ENCODE measurements around the gene MMP24.

Gene MMP24

DNA sequence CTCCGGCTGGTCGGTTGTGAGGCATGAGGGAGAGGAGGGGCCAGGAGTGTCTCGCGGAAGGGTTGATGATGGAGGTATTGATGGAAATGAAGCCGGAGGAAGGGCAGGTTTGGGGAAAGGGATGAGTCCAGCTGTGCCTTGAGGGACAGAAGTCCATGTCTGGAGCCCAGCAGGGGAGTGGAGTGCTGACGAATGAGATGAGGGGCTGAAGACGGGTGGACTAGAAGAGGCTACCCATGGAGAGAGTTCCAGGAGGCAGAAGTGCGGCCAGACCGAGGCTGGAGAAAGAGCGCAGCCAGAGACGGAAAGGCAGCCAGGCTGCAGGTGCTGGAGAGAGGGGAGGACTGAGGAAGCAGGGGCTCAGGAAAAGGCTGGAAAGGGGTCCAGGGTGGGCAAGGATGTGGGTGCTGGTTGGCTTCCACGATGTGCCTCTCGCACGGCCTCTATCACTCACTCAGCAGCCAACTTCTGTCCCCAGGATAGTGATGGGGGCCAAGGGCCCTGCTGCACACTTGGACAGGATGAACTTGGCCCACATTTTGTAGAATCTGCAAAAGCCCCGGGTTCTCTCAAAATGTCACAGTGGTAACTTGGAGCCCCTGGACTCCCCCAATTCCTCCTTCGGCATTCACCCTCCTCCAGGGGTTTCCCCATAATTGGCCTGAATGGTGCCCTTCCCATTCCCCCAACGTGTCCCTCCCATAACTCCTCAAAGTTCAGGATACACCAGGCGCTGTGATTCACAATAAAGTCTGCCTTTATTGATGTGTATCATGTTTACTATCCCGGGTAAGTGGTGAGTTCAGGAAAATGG, 58.7 kb downstream of the MMP24 start:
- DNase-seq (ENCODE audit: low spot score): no peak
- TF ChIP-seq, protein P1, sequence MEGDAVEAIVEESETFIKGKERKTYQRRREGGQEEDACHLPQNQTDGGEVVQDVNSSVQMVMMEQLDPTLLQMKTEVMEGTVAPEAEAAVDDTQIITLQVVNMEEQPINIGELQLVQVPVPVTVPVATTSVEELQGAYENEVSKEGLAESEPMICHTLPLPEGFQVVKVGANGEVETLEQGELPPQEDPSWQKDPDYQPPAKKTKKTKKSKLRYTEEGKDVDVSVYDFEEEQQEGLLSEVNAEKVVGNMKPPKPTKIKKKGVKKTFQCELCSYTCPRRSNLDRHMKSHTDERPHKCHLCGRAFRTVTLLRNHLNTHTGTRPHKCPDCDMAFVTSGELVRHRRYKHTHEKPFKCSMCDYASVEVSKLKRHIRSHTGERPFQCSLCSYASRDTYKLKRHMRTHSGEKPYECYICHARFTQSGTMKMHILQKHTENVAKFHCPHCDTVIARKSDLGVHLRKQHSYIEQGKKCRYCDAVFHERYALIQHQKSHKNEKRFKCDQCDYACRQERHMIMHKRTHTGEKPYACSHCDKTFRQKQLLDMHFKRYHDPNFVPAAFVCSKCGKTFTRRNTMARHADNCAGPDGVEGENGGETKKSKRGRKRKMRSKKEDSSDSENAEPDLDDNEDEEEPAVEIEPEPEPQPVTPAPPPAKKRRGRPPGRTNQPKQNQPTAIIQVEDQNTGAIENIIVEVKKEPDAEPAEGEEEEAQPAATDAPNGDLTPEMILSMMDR (IDR thresholded peaks at IDR 0.05; ENCODE audit: extremely low read depth, insufficient read depth, missing control alignments): no peak
- in situ Hi-C loops (cut with MboI; ENCODE audit: low pct_unique_long_range_greater_than_20kb, low sequenced_read_pairs, unreplicated experiment): no loop called here

DNA sequence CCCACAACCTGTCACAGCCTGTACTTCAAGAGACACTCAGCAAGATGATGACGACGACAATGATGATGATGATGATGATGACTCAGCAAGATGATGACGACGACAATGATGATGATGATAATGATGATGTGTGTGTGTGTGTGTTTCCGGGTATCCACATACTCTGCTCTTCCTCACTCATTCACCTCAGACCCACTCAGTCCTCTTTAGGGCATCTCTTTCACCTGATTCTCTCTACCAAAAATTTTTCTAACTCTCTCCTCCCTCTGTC, 59.3 kb downstream of the MMP24 start:
- TF ChIP-seq, protein P1 (IDR thresholded peaks at IDR 0.05; ENCODE audit: extremely low read depth, insufficient read depth, missing control alignments): no peak
- DNase-seq (ENCODE audit: low spot score): no peak
- in situ Hi-C loops (cut with MboI; ENCODE audit: low pct_unique_long_range_greater_than_20kb, low sequenced_read_pairs, unreplicated experiment): no loop called here

DNA sequence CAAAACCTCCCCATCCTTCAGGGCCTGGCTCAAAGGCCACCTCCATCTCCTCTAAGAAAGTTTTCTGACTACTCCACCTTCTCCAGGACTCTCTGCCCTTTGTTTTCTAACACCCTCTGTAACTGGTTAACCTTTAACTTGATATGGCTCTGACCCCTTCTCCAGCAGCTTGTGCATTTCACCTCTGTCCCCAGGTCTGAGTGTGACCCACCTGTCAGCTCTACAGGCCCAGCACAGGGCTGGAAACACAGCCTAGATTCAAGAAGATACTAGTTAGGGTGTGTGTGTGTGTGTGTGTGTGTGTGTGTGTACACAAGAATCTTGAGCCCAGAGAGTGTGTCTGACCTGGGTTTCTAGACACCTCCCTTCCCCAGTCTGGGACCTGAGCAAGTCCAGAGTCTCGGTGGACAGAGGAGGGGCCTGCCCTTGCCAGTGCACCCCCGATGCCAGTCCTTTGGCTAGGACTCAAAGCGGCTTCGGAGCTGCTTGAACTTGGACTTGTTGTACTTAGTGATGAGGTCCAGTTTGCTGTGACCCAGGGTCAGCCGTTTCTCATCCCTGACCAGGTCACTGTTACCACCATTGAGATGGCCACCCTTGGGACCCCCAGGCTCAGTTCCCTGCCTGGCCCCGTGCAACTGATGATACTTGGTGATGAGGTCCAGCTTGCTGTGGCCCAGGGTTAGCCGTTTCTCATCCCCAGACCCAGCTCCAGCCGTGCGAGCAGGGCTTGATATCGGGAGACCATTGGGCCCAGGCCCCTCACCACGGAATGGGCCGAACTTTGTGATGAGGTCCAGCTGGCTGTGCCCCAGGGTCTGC, 59.8 kb downstream of the MMP24 start:
- no peak for DNase-seq (ENCODE audit: low spot score)
- TF ChIP-seq, protein P1 (IDR thresholded peaks at IDR 0.05; ENCODE audit: extremely low read depth, insufficient read depth, missing control alignments): no peak
- in situ Hi-C loops (cut with MboI; ENCODE audit: low pct_unique_long_range_greater_than_20kb, low sequenced_read_pairs, unreplicated experiment): no loop called here

DNA sequence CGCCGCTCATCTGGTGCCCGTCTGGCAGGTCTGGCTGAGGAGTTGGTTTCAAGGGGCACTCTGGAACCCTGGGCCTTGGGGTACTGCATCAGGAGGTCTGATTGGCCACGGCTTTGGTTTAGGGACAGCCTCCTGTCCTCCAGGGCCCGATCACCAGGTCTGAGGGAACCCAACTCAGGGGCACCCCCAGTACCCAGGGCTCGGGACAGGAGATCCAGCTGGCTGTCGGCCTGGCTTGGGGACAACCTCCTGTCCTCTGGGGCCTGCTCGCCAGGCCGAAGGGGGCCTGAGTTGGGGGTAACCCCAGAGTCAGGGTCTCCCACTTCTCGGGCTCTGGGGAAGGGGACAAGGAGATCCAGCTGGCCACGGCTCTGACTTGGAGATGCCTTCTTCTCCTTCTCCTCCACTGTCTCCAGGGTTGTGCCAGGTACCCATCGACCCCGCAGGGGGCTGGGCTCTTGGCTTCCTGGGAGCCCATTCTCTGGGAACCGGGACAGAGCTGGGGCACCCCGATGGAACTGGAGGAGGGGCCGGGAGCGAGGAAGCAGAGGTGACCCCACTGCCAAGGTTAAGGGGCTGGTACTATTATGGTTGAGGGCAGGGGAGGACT, 60.5 kb downstream of the MMP24 start:
- TF ChIP-seq, protein P1 (IDR thresholded peaks at IDR 0.05; ENCODE audit: extremely low read depth, insufficient read depth, missing control alignments): no peak
- in situ Hi-C loops (cut with MboI; ENCODE audit: low pct_unique_long_range_greater_than_20kb, low sequenced_read_pairs, unreplicated experiment): no loop called here
- no peak for DNase-seq (ENCODE audit: low spot score)

DNA sequence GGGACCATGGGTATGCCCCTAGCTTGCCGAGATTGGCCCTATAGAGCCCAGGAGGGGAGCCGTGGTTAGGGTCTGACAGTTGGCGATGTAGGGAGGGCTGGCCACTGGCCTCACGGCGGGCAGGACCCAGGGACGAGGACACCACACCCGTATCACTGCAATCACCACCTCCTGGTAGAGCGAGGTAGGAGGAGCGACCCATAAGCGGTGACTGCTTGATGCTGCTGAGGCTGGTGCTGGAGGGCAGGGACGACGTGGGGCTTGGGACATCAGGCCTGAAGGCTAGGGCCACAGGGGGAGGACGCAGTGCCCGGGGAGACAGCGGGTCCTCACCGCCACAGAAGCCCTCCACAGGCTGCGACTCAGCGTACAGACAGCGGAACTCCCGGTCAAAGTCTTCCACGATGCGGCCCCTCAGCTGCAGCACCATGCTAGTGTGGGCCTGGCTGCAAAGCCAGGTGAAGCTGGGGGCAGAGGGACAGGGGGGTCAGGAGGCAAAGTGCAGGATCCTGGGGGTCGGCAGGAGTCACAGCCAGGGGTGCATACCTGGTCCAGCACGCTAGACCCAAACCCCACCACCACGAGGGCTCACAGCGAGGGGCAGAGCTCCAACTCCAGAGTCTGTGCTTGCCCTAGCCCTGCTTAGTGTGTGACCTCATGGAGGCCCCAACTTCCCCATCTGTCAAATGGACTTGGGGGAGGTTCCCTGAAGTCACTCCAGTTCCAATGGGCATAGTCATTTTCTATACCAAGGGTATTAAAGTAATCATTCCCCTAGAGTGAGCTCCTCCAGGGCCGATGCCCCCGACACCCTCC, 61.2 kb downstream of the MMP24 start:
- TF ChIP-seq, protein P1 (IDR thresholded peaks at IDR 0.05; ENCODE audit: extremely low read depth, insufficient read depth, missing control alignments): no peak

More for the DNA sequence above, 61.2 kb downstream of the MMP24 start:
- no peak for DNase-seq (ENCODE audit: low spot score)
- in situ Hi-C loops (cut with MboI; ENCODE audit: low pct_unique_long_range_greater_than_20kb, low sequenced_read_pairs, unreplicated experiment): no loop called here

All from GM13977 (cell line).